MG63 (cell line): ENCODE results near the gene ARL15. TPM values are rescaled to one million over a fixed set of nuclear protein-coding genes. Genes with fewer than 3 reads are reported as not detected.

ENCODE experiments used
- DNase-seq: peaks from one replicate; pipeline ENCODE4 v3.0.0-alpha.2; 2020
- H3K27me3 ChIP-seq: fragments of 250-450 bp; sonication (Bioruptor Pico); 2 replicates; pipeline ENCODE4 v1.5.1; 2020; ENCODE audit warnings: mild to moderate bottlenecking, moderate library complexity
- H3K36me3 ChIP-seq: fragments of 250-450 bp; sonication (Bioruptor Pico); 2 replicates; pipeline ENCODE4 v1.5.1; 2020; ENCODE audit warnings: mild to moderate bottlenecking, moderate library complexity
- H3K4me3 ChIP-seq: fragments of 250-450 bp; sonication (Bioruptor Pico); 2 replicates; pipeline ENCODE4 v1.5.1; 2020; ENCODE audit warnings: mild to moderate bottlenecking, moderate library complexity
- H3K9me3 ChIP-seq: fragments of 250-450 bp; sonication (Bioruptor Pico); 2 replicates; pipeline ENCODE4 v1.5.1; 2020; ENCODE audit warnings: mild to moderate bottlenecking, moderate library complexity
- total RNA-seq: library from RNA; depleted of rRNA; stranded (reverse); fragments of >200 nt; shearing (Covaris generic); gene quantifications from 2 replicates; pipeline ENCODE4 v1.2.3, GENCODE V29; 2014; ENCODE audit warnings: low replicate concordance

Gene ARL15
- total RNA-seq, 1 experiment from 2014 or later, result 5.8 TPM

DNA sequence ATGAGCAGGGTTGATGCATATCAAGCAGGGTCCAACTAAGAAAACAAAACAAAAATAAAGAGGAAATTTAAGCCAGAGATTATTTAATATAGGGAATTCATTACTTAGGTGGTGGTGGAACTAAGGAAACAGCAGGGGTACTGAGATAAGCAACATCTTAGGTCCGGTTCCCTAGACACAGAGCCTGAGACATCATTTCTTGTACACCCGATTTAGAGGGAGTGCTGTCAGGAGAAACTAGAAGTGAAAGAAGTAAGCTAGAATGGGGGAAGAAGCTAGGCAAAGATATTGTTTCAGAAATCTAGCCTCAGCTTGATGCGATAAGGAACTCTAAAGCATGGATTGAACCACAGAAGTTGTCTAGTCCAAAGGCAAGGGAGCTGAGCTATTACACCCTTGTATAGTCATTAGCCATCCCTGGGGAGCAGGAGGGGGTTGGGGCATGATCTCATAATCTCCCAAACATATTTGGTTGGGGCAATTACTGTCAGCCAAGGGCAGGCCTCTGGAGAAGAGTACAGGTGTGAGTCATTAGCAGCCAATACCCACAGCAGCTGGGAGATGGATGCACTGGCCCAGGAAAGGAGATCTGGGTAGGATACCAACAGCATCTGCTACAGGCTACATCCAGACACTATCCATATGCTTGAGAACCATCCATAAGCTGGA, 194.5 kb downstream of the ARL15 start:
- no peaks in the 10 kb centered on the region for H3K9me3 ChIP-seq
- H3K36me3 ChIP-seq, result no peaks in the 10 kb centered on the region
- H3K4me3 ChIP-seq, result no peak overlapping the region
- DNase-seq, result peak; percentile 25
- H3K27me3 ChIP-seq, result no peaks in the 10 kb centered on the region

- Histone ChIP-seq H3K9me3 (no peaks in the 10 kb centered on the region), H3K4me3 (no peak overlapping the region), H3K36me3 (no peaks in the 10 kb centered on the region), H3K27me3 (no peaks in the 10 kb centered on the region)
- DNase-seq, result no peak
Observed at GRCh38 chr5:54113060-54113459, 197.3 kb downstream of the ARL15 start.

DNA sequence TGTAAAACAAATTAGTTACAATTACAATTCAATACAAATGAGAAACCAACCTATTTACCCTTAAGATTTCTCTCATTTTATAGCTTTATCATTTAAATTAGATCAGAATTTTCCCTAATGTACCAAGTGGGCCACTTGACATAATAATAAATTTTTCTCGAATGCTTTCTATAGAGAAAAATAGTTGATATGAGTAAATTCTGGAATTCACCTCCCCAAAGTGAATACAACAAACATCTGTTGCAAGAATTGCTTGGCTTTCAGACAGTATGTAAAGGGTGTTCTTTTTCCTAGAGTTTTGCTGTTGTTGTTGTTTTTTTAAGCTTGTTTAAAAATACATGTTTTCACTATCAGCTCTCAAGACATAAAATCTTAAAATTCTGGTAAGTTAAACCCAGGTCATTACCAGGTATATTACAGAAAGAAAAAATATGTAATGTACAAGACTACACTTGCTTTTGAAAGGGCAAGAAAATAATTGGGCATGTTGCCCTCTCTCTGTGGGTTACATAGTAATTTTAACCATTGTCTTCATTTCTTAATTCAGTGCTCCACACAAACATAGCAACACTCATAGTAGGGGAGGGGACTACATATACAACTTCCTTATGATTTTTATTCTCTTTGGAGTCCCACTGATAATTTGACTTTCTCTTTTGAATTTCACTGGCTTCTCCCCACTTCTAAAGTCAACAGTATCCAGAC, 200.6 kb downstream of the ARL15 start:
- no peaks in the 10 kb centered on the region for H3K27me3 ChIP-seq
- no peak for DNase-seq
- no peaks in the 10 kb centered on the region for H3K9me3 ChIP-seq
- no peaks in the 10 kb centered on the region for H3K36me3 ChIP-seq
- H3K4me3 ChIP-seq, result no peak overlapping the region

- Histone ChIP-seq H3K36me3 (no peaks in the 10 kb centered on the region), H3K4me3 (no peak overlapping the region), H3K27me3 (no peaks in the 10 kb centered on the region), H3K9me3 (no peaks in the 10 kb centered on the region)
- DNase-seq, result no peak
Observed at GRCh38 chr5:54108136-54108535, 202.2 kb downstream of the ARL15 start.

GRCh38 chr5:54103871-54104270, 206.5 kb downstream of the ARL15 start:
- H3K4me3 ChIP-seq, result no peak overlapping the region
- H3K27me3 ChIP-seq, result no peaks in the 10 kb centered on the region
- H3K36me3 ChIP-seq, result no peaks in the 10 kb centered on the region
- DNase-seq, result no peak
- H3K9me3 ChIP-seq, result no peaks in the 10 kb centered on the region

GRCh38 chr5:54098267-54098666, 212.1 kb downstream of the ARL15 start:
- no peaks in the 10 kb centered on the region for H3K36me3 ChIP-seq
- DNase-seq, result no peak
- H3K4me3 ChIP-seq, result no peak overlapping the region
- no peaks in the 10 kb centered on the region for H3K9me3 ChIP-seq
- H3K27me3 ChIP-seq, result no peaks in the 10 kb centered on the region

GRCh38 chr5:54095969-54096368, 214.4 kb downstream of the ARL15 start:
- no peak for DNase-seq
- H3K27me3 ChIP-seq, result no peaks in the 10 kb centered on the region
- no peaks in the 10 kb centered on the region for H3K9me3 ChIP-seq
- no peak overlapping the region for H3K4me3 ChIP-seq
- H3K36me3 ChIP-seq, result no peaks in the 10 kb centered on the region

DNA sequence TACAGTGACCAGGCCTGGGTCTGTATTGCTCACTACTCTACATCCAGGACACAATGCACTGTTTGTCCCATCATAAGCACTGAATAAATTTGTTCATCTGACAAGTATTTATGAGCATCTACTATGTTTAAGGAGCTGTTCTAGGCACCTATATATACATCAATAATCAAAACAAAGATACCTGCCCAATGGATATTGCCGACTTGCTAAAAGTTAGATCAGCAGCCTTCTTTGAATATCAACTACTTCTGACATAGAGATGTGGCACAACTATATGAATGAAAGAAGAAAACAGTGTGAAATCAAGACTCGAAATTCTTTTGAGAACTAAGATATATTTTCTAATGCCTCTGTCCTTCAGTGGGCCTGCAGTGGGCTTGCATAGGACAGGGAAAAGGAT, 215.7 kb downstream of the ARL15 start:
- Histone ChIP-seq H3K36me3 (no peaks in the 10 kb centered on the region), H3K9me3 (no peaks in the 10 kb centered on the region), H3K4me3 (no peak overlapping the region), H3K27me3 (no peaks in the 10 kb centered on the region)
- no peak for DNase-seq

- no peak for DNase-seq
- no peaks in the 10 kb centered on the region for H3K36me3 ChIP-seq
- H3K27me3 ChIP-seq, result no peaks in the 10 kb centered on the region
- H3K4me3 ChIP-seq, result no peak overlapping the region
- H3K9me3 ChIP-seq, result no peaks in the 10 kb centered on the region
Observed at GRCh38 chr5:54093861-54094260, 216.5 kb downstream of the ARL15 start.

- no peak overlapping the region for H3K4me3 ChIP-seq
- no peaks in the 10 kb centered on the region for H3K27me3 ChIP-seq
- H3K9me3 ChIP-seq, result no peaks in the 10 kb centered on the region
- no peaks in the 10 kb centered on the region for H3K36me3 ChIP-seq
- DNase-seq, result no peak
Observed at GRCh38 chr5:54093081-54093492, 217.3 kb downstream of the ARL15 start.

- no peaks in the 10 kb centered on the region for H3K9me3 ChIP-seq
- H3K36me3 ChIP-seq, result no peaks in the 10 kb centered on the region
- no peak overlapping the region for H3K4me3 ChIP-seq
- H3K27me3 ChIP-seq, result no peaks in the 10 kb centered on the region
- DNase-seq, result peak; percentile 79
Observed at GRCh38 chr5:54091307-54092130, 218.9 kb downstream of the ARL15 start.

DNA sequence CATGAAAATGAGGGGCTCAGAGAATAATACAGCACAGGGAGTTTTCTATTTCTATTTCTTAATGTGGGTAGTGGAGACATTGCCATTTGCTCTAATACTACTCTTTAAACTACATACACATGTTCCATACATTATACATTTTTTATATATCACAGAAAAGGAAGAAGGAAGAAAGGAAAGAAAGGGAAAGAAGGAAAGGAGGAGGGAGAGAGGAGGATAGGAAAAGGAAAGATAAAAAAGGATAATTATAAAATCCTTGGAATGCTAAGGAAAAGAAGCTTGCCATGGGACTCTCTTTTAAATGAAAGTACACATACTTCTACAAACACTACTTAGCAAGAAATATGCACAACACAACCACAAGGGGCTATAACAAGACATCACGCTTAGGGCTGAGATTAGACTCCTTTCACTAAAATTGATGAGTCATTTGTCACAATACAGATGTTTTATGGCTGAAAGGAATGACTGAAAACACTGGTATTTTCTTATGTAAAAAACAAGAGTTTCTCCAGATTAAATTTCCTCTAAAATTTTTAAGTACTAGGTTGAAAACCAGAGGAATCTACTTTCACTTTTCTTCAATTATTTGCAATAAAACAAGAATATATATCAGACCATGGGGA, 219.8 kb downstream of the ARL15 start:
- no peaks in the 10 kb centered on the region for H3K9me3 ChIP-seq
- H3K4me3 ChIP-seq, result no peak overlapping the region
- H3K27me3 ChIP-seq, result no peaks in the 10 kb centered on the region
- no peak for DNase-seq
- H3K36me3 ChIP-seq, result no peaks in the 10 kb centered on the region

GRCh38 chr5:54088081-54088480, 222.3 kb downstream of the ARL15 start:
- no peak overlapping the region for H3K4me3 ChIP-seq
- H3K36me3 ChIP-seq, result no peaks in the 10 kb centered on the region
- H3K27me3 ChIP-seq, result no peaks in the 10 kb centered on the region
- no peaks in the 10 kb centered on the region for H3K9me3 ChIP-seq
- no peak for DNase-seq

- H3K27me3 ChIP-seq, result no peaks in the 10 kb centered on the region
- H3K36me3 ChIP-seq, result no peaks in the 10 kb centered on the region
- H3K9me3 ChIP-seq, result no peaks in the 10 kb centered on the region
- H3K4me3 ChIP-seq, result peak overlapping the region; percentile 2; the same call in 1 of the 2 replicates
- no peak for DNase-seq
Observed at GRCh38 chr5:54087436-54087835, 222.9 kb downstream of the ARL15 start.

GRCh38 chr5:54086191-54086590, 224.2 kb downstream of the ARL15 start:
- no peak for DNase-seq
- H3K36me3 ChIP-seq, result no peaks in the 10 kb centered on the region
- no peak overlapping the region for H3K4me3 ChIP-seq
- no peaks in the 10 kb centered on the region for H3K9me3 ChIP-seq
- H3K27me3 ChIP-seq, result no peaks in the 10 kb centered on the region

- no peaks in the 10 kb centered on the region for H3K36me3 ChIP-seq
- H3K9me3 ChIP-seq, result no peaks in the 10 kb centered on the region
- no peak overlapping the region for H3K4me3 ChIP-seq
- H3K27me3 ChIP-seq, result no peaks in the 10 kb centered on the region
- DNase-seq, result no peak
Observed at GRCh38 chr5:54084696-54085095, 225.7 kb downstream of the ARL15 start.

DNA sequence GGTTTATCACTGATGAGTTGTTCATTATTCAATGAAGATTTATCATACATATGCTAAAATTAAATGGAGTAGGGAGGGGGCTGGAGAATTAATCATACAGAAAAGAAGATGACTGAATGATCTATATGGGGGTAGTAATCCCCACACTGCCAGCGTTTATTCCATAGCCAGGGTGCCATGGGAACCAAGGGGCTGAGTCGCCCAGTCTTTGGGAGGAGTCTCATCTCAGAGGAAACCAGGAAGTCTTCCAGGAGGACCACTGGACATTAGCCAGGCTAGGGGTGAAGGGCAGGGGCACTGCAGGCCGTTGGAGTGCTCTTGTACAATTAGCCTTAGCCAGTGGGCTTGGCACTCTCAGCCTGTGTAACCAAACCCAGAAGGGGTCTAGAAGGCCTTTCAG, 226.5 kb downstream of the ARL15 start:
- Histone ChIP-seq H3K36me3 (no peaks in the 10 kb centered on the region), H3K4me3 (no peak overlapping the region), H3K9me3 (no peaks in the 10 kb centered on the region), H3K27me3 (no peaks in the 10 kb centered on the region)
- DNase-seq, result peak; percentile 88
